Breast epithelium (tissue), 3 donors: ENCODE measurements around the gene NES.

Experiments
- CTCF ChIP-seq, 3 donors: fragments of 450-650 bp; IDR thresholded peaks; one replicate each; pipeline ENCODE4 v1.5.1; 2016 to 2017; ENCODE audit warnings: antibody characterized with exemption in 3 of 3, mild to moderate bottlenecking in 3 of 3, moderate library complexity in 3 of 3
- POLR2AphosphoS5 ChIP-seq, 3 donors: sonication (generic); formaldehyde crosslinking; IDR thresholded peaks; one replicate each; pipeline ENCODE4 v1.6.1; 2017; ENCODE audit warnings: antibody characterized with exemption in 3 of 3

GRCh38 chr1:156680056-156680455 is 2.8 kb upstream of the NES start:
- no peak for TF ChIP-seq CTCF (IDR thresholded peaks at IDR 0.05)
- TF ChIP-seq POLR2AphosphoS5 (IDR thresholded peaks at IDR 0.05): no peak
